ENCODE results near the gene IFNL2.

GRCh38 chr19:39316627-39317321 is 48.6 kb downstream of the IFNL2 start:
- TF ChIP-seq POLR2A (IDR thresholded peaks at IDR 0.05) (no peak), CTCF (IDR thresholded peaks at IDR 0.05) (no peak)
